ENCODE results near the gene GOLGA2.

DNA sequence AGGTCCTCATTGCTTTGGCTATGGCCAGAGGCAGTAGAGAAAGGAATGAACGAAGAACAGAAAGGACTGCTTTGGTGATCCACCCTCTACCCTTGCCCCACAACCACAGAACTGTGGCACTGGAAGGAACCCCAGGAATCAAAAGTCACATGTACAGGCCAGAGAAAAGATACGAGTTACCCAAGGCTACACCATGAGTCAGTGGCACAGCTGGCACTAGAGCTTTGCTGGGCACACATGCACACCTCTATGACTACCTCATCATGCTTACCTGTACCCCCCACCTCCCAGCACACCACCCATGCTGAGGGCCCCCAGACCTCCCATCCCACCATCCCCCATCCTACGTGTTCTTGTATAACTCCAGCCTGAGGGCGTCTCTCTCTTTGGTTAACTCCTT is 13.1 kb downstream of the GOLGA2 start:
- no peak for TF ChIP-seq EZH2 (IDR thresholded peaks at IDR 0.05; ENCODE audit: low read depth)
- TF ChIP-seq CTCF (conservative IDR thresholded peaks at IDR 0.05): no peak

Data from PC-9 (cell line).